ENCODE measurements around the gene MYO1F.

GRCh38 chr19:8490395-8490760 lies 86.9 kb downstream of the MYO1F start:
- TF ChIP-seq POLR2A (IDR thresholded peaks at IDR 0.05; ENCODE audit: low read depth, low read length) (no peak), POLR2AphosphoS5 (IDR thresholded peaks at IDR 0.05; ENCODE audit: low read depth, low read length) (no peak; the same call in 1 of the 2 replicates), TAF1 (IDR thresholded peaks at IDR 0.05; ENCODE audit: borderline replicate concordance, low read depth, low read length) (no peak)

Data from GM12892 (cell line).